HT-29 (cell line): ENCODE data around the gene CD209. TPM values are rescaled to one million over a fixed set of nuclear protein-coding genes. Genes with fewer than 3 reads are reported as not detected.

Experiments
- DNase-seq: peaks from one replicate; pipeline ENCODE4 v3.0.0-alpha.2; 2015; ENCODE audit warnings: low spot score
- total RNA-seq: library from RNA; depleted of rRNA; stranded (reverse); fragments of >200 nt; shearing (Covaris generic); gene quantifications from 2 replicates; pipeline ENCODE4 v1.2.3, GENCODE V29; 2014

Gene CD209
- total RNA-seq, 1 experiment from 2014 or later = not detected

- no peak for DNase-seq
Observed at GRCh38 chr19:7739211-7739755, 8.1 kb downstream of the CD209 start.

DNA sequence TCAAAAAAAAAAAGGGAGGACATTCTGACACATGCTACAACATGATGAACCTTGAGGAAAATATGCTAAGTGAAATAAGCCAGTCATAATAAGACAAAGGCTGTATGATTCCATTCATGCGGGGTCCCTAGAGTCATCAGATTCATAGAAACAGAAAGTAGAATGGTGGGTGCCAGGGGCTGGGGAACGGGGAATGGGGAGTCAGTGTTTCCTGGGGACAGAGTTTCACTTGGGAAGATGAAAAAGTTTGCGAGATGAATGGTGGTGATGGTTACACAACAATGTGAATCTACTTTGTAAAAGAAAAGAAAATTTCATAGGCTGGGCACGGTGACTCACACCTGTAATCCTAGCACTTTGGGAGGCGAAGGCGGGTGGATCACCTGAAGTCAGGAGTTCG, 9.3 kb downstream of the CD209 start:
- no peak for DNase-seq

DNA sequence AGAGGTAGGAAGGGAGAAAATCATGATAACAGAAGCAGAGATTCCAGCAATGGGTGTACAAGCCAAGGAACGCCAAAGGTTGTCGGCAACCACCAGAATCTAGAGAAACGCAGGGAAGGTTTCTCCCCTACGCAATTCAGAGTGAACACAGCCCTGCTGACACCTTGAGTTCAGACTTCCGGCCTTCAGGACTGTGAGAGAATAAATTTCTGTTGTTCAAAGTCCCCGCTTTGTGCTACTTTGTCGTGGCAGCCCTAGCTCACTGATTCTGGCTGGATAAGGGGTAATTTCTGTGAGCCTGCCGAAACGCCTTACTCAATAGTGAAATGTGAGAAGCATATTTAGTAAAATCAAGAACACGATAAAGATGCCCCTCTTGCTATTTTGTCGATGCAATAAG, 10.1 kb downstream of the CD209 start:
- DNase-seq = no peak

- DNase-seq = no peak
Observed at GRCh38 chr19:7736148-7736547, 11.2 kb downstream of the CD209 start.

DNA sequence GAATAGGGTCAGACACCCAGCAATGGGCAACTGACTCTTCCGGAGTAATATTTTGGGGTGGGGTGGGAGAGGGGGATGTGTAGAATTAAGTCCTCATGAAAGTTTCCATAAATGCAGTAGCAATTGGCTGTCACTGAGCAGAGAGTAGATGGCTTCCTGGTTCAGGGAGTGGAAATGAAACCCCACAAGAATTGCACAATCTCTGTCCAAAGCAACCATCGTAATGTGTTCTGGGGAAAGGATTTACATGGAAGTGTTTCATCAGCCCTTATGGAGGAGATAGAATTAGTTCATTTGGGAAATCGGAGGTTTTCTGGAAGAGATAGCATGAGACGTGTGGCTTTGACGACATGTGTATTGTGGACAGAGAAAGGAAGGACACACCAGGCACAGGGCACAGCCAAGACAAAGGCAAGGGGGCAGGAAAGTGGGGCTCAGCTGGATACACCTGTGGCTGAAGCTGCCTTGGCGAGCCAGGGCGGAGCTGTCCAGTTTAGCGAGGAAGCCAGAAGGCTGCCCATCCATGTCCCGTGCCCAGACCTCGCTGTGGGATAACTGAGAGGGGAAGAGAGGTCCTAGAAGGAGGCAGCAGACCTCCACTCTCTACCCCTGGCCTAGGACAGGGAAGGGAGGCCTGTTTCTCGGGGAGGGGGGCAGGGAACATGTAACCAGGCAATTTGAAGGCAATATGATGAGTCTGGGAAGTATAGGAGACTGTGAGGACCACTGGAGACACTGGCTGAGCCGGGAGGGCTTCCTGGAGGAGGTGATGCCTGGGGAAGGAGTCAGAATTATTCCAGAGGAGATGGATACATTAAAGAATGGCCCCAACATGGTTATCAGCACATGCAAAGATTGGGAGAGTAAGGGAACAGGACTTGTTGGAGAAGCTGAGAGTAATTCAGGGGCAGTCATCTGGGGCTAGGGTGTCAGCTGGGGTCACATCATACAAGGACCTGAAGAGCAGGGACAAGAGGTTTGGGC, 12.8 kb downstream of the CD209 start:
- DNase-seq = no peak

DNA sequence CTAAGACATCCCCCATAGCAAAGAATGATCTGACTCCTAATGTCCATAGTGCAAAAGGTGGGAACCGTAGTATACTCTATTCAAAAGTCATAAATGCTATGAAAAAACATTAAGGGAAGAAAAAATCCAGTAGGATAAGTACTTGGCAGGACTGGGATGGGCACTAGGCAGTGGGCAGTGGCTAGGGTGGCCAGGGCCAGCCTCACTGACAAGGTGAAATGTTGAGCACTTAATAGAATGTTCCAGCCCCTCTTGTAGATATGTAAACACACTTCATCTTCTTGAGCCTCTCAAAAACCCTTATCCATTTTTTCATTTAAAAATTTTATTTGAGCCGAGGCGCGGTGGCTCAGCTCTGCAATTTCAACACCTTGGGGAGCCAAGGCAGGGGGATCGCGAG, 14.0 kb downstream of the CD209 start:
- DNase-seq = no peak

- DNase-seq = no peak
Observed at GRCh38 chr19:7732045-7732444, 15.3 kb downstream of the CD209 start, which contains the start of gene CLEC4G. Gene CLEC4G (minus strand): TSS chr19:7732110. CDS start chr19:7732102, 8 bp downstream.

GRCh38 chr19:7731615-7732014, 15.7 kb downstream of the CD209 start:
- no peak for DNase-seq

- DNase-seq = no peak
Observed at GRCh38 chr19:7731218-7731595, 16.1 kb downstream of the CD209 start.

- no peak for DNase-seq
Observed at GRCh38 chr19:7730286-7731217, 16.8 kb downstream of the CD209 start.

- no peak for DNase-seq
Observed at GRCh38 chr19:7729831-7730285, 17.5 kb downstream of the CD209 start.

DNA sequence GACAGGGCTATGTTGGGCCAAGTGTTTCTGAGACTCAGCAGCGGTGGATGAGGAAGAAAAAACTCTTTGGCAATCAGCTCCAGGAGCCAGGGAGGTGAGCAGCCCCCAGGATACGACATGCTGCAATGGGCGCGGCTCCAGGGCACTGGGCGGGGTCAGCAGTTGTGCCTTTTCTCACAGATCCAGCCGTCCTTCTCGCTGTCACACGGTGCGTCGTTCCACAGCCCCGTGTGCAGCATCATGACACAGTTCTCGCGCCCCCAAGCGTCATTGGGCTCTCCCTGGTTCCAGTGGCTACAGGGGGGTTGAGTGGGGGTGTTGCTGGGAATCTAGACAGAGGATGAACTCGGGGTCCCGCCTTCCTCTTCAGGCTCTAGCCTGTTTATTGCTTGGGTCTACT, 18.1 kb downstream of the CD209 start:
- DNase-seq = no peak

GRCh38 chr19:7725791-7726190, 21.5 kb downstream of the CD209 start:
- no peak for DNase-seq

DNA sequence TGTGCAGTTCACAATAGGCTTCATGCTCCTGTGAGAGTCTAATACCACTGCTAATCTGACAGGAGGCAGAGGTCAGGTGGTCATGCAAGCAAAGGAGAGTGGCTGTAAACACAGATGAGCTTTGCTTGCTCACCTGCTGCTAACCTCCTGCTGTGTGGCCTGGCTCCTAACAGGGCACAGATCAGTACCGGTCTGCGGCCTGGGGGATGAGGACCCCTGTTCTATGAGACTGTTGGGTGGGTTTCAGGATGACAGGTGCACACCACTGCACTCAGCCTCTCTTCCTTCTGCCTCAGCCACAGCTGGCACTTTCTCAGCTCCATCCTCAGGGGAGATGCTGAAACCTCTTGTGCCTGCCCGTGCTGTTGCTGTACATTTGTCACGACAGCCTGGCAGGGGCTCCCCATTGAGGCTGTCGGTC, 25.1 kb downstream of the CD209 start:
- no peak for DNase-seq

DNA sequence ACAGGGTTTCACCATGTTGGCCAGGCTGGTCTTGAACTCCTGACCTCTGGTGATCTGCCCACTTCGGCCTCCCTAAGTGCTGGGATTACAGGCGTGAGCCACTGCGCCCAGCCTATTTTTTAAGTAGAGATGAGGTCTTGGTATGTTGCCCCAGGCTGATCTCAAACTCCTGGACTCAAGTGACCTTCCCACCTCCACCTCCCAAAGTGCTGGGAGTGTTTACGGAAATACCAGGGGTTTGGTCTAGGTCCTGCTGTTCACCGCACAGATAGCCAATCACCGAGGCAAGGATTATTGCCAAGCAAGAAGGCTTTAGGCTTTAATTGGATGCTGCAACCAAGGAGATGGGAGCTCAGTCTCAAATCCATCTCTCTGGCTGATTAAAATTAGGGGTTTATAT, 27.0 kb downstream of the CD209 start:
- DNase-seq = no peak

DNA sequence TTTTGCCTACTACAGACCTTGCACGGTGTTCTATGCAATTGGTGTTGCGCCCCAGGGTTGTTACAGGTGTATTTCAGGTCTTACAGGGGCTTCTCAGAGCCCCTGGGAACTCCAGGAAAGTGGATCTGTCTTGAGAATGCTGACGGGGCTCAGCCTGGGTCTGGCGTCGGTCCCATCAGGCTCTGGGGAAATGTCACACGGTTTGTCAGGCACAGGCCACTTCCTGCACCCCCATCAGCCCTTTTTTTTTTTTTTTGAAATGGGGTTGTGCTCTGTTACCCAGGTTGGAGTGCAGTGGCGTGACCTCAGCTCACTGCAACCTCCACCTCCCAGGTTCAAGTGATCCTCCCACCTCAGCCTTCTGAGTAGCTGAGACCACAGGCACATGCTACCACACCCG, 28.7 kb downstream of the CD209 start:
- DNase-seq = no peak

DNA sequence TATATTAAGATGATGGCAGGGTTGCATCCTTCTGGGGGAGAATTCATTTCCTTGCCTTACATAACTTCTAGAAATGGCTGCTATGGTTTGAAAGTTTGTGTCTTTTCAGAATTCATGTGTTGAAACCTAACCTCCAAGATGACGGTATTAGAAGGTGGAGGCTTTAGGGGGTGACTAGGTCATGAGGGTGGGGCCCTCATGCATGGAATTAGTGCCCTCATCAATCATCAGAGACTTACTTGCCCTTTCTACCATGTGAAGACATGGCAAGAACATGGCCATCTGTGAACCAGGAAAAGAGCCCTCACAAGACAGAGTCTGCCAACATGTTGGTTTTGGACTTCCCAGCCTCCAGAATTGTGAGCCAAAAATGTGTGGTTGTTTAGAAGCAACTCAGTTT, 30.6 kb downstream of the CD209 start:
- no peak for DNase-seq

DNA sequence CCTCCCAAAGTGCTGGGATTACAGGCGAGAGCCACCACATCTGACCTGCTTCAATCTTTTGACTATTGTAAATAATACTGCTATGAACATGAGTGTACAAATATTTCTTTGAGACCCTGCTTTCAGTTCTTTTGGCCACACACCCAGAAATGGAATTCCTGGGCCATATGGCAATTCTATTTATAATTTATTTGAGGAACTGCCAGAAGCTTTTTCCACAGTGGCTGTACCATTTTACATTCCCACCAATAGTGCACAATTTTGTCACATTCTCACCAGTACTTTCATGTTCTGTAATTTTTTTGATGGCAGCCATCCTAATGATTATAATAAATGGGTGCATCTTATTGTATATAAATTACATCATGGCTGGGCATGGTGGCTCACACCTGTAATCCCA, 31.7 kb downstream of the CD209 start:
- no peak for DNase-seq

- DNase-seq = no peak
Observed at GRCh38 chr19:7710616-7711015, 36.7 kb downstream of the CD209 start.

DNA sequence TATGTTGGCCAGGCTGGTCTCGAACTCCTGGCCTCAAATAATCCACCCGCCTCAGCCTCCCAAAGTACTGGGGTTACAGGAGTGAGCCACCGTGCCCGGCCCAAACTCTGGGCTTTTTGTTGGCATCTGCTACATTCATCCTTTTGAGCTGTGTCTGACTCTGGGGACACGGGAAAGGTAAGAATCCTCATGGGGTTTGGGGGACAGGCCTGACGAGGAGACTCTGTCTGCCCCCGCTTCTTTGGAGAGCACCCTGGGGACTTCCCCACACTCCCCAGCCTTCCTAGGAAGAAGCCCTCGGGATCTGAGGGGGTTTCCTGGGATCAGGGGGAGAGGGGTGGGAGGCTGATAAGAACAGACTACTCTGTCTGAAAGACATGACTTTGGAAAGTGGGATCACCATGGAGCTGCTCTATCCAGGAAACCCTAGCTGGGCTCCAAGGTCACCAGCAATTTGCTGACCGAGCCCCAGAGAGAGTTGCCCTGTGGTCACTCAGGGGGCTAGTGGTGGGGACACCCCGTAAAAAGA, 37.3 kb downstream of the CD209 start:
- no peak for DNase-seq

DNA sequence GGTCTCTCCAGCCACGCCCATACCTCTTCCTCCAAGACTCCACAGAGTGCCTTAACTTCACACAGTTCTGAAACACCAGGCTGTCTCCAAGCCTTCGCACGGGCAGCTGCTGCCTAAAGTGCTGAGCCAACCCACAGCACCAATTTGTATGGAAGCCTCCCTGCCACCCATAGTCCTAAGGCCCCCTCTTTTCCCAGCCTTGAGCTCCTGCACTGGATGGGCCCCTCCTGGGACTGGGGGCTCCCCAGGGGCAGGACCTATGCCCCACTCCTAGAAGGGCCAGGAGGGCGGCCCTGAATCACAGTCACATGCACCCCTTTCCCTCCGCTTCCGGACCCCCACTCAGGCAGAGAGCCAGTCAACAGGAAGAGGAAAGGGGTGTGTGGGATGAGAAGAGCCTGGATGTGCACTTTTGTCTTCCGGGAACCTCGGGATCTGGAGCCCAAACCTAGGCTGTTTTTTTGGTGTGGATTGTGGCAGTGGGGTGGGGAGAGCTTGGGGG, 40.3 kb downstream of the CD209 start:
- DNase-seq = no peak
